Esophagus muscularis mucosa (tissue), 4 donors: Measurements from ENCODE around the gene RSRC1. TPM values are rescaled to one million over a fixed set of nuclear protein-coding genes. Genes with fewer than 3 reads are reported as not detected.

Source experiments
- DNase-seq: peaks from one replicate; pipeline ENCODE4 v3.0.0-alpha.2; 2017; ENCODE audit errors: extremely low spot score
- H3K27ac ChIP-seq, 4 donors: fragments of 200-600 bp; sonication (generic); replicated peaks in 1 of 4; 1 replicate in 3 of 4; 2 replicates in 1 of 4; pipeline ENCODE4 v1.5.1; 2016 to 2019; ENCODE audit warnings: mild to moderate bottlenecking in 1 of 4
- H3K27me3 ChIP-seq, 4 donors: fragments of 200-600 bp; sonication (generic); one replicate each; pipeline versions ENCODE4 v1.5.1 to v1.6.0; 2016 to 2019
- H3K36me3 ChIP-seq, 4 donors: fragments of 200-600 bp; sonication (generic); one replicate each; pipeline ENCODE4 v1.5.1; 2016 to 2019
- H3K4me1 ChIP-seq, 4 donors: fragments of 200-600 bp; sonication (generic); one replicate each; pipeline ENCODE4 v1.5.1; 2016 to 2019
- H3K4me3 ChIP-seq, 4 donors: fragments of 200-600 bp; sonication (generic); 1 replicate in 2 of 4; 2 replicates in 2 of 4; pipeline ENCODE4 v1.5.1; 2016 to 2019; ENCODE audit warnings: mild to moderate bottlenecking in 4 of 4, moderate library complexity in 1 of 4
- H3K9me3 ChIP-seq, 4 donors: fragments of 200-600 bp; sonication (generic); 1 replicate in 3 of 4; 2 replicates in 1 of 4; pipeline ENCODE4 v1.5.1; 2016 to 2019
- CTCF ChIP-seq, 3 experiments: fragments of 200-600 bp in 2 of 3; fragments of 450-650 bp in 1 of 3; sonication (generic) in 2 of 3; IDR thresholded peaks; one replicate each; pipeline ENCODE4 v1.5.1; 2017 to 2019; ENCODE audit warnings: antibody characterized with exemption in 3 of 3, mild to moderate bottlenecking in 2 of 3, moderate library complexity in 1 of 3
- EP300 ChIP-seq: sonication (generic); formaldehyde crosslinking; IDR thresholded peaks from one replicate; pipeline ENCODE4 v1.6.1; 2017; ENCODE audit warnings: antibody characterized with exemption
- POLR2A ChIP-seq: fragments of 450-650 bp; IDR thresholded peaks from one replicate; pipeline ENCODE4 v1.6.1; 2017; ENCODE audit warnings: antibody characterized with exemption, moderate library complexity, mild to moderate bottlenecking, low read depth
- POLR2AphosphoS5 ChIP-seq, 2 donors: sonication (generic); formaldehyde crosslinking; IDR thresholded peaks; one replicate each; pipeline ENCODE4 v1.6.1; 2017; ENCODE audit warnings: antibody characterized with exemption in 2 of 2
- WGBS: methylation state at CpG from one replicate; pipeline ENCODE4 v1.1.5; 2018; 5-methylcytosine and 5-hydroxymethylcytosine counted together
- intact Hi-C: fragments of 100-400 bp; cut with DNase I; formaldehyde crosslinking; loops from one replicate; pipeline ENCODE4 v1.15.1; 2023
- total RNA-seq, 4 donors: library from RNA; depleted of rRNA; stranded (reverse); fragments of >200 nt; gene quantifications; one replicate each; pipeline versions ENCODE4 v1.1.0 to v1.2.1, GENCODE V29; 2016

RSRC1 gene
- total RNA-seq, 4 donors from 2014 or later, result 33.1 to 57.3 (median 40.6) TPM

DNA sequence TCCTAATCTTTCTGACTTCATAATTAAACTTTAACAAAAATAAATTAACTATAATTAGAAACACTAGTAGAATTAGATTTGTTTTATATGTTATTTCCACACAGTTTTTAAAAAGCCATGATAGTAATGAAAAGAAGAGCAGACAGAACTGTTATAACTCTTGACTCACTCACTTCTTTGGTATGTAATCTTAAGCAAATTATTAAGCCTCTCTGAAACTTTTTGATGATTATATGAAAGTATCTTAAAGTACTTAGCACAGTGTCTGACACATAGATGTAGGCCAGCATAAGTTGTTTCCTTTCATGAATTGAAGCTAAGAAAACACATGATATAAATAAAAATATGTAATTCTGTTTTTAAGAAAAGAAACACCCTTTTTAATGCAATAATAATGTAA is 337.5 kb downstream of the RSRC1 start:
- no peak for TF ChIP-seq EP300
- no peak for TF ChIP-seq POLR2AphosphoS5 (IDR thresholded peaks at IDR 0.05)
- no peak for TF ChIP-seq CTCF (IDR thresholded peaks at IDR 0.05)
- no peak for TF ChIP-seq POLR2A
- Histone ChIP-seq H3K36me3 (peaks cover 0 to 6% (median 0%) of the 10 kb centered on the region in 4 donors), H3K27me3 (no peaks in the 10 kb centered on the region), H3K4me3 (no peak overlapping the region), H3K27ac (no peak overlapping the region), H3K9me3 (no peaks in the 10 kb centered on the region), H3K4me1 (no peaks in the 10 kb centered on the region)
- no peak for DNase-seq
- intact Hi-C loops, result no loop called here

GRCh38 chr3:158451405-158452055 is 341.6 kb downstream of the RSRC1 start:
- H3K36me3 ChIP-seq, result no peaks in the 10 kb centered on the region
- H3K27ac ChIP-seq, result no peak overlapping the region
- TF ChIP-seq POLR2A (no peak), CTCF (IDR thresholded peaks at IDR 0.05) (no peak), POLR2AphosphoS5 (IDR thresholded peaks at IDR 0.05) (no peak), EP300 (no peak)
- H3K9me3 ChIP-seq, result no peaks in the 10 kb centered on the region
- H3K4me1 ChIP-seq, result no peaks in the 10 kb centered on the region
- intact Hi-C loops, result no loop called here
- DNase-seq, result no peak
- no peak overlapping the region for H3K4me3 ChIP-seq
- H3K27me3 ChIP-seq, result no peaks in the 10 kb centered on the region
- WGBS, result 82% methylated on average over 1 of the region's 1 CpG

GRCh38 chr3:158452334-158452733 is 342.4 kb downstream of the RSRC1 start:
- TF ChIP-seq CTCF (IDR thresholded peaks at IDR 0.05), result no peak
- TF ChIP-seq POLR2AphosphoS5 (IDR thresholded peaks at IDR 0.05), result no peak
- no peak for TF ChIP-seq POLR2A
- TF ChIP-seq EP300, result no peak
- Histone ChIP-seq H3K4me3 (no peak overlapping the region), H3K27ac (no peak overlapping the region), H3K4me1 (no peaks in the 10 kb centered on the region), H3K9me3 (no peaks in the 10 kb centered on the region), H3K27me3 (no peaks in the 10 kb centered on the region), H3K36me3 (no peaks in the 10 kb centered on the region)
- intact Hi-C loops, result no loop called here
- DNase-seq, result no peak

DNA sequence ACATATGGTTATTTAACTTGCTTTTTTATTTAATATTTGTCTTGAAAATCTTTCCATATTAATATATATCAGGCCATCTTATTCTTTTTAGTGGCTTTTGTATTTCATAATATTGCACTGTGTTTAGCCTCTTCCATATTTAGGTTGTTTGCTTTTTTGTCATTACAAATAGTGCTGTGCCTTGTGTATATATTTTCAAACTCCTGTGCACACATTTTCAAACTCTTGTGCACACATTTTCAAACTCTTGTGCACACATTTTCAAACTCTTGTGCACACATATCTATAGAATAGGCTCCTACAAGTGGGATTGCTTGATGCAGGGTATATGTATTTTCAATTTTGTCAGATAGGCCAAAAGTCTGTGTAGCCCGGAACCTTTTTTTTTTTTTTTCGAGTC is 343.1 kb downstream of the RSRC1 start:
- intact Hi-C loops, result no loop called here
- H3K9me3 ChIP-seq, result no peaks in the 10 kb centered on the region
- H3K27ac ChIP-seq, result no peak overlapping the region
- no peak for DNase-seq
- no peaks in the 10 kb centered on the region for H3K4me1 ChIP-seq
- WGBS, result 93% methylated on average over 2 of the region's 2 CpGs
- H3K4me3 ChIP-seq, result no peak overlapping the region
- H3K27me3 ChIP-seq, result no peaks in the 10 kb centered on the region
- TF ChIP-seq CTCF (IDR thresholded peaks at IDR 0.05) (no peak), POLR2A (no peak), POLR2AphosphoS5 (IDR thresholded peaks at IDR 0.05) (no peak), EP300 (no peak)
- H3K36me3 ChIP-seq, result no peaks in the 10 kb centered on the region

- DNase-seq, result no peak
- intact Hi-C loops, result no loop called here
- no peaks in the 10 kb centered on the region for H3K4me1 ChIP-seq
- H3K4me3 ChIP-seq, result no peak overlapping the region
- no peaks in the 10 kb centered on the region for H3K27me3 ChIP-seq
- no peaks in the 10 kb centered on the region for H3K36me3 ChIP-seq
- no peak overlapping the region for H3K27ac ChIP-seq
- H3K9me3 ChIP-seq, result no peaks in the 10 kb centered on the region
- TF ChIP-seq POLR2AphosphoS5 (IDR thresholded peaks at IDR 0.05) (no peak), CTCF (IDR thresholded peaks at IDR 0.05) (no peak), POLR2A (no peak), EP300 (no peak)
Measured at GRCh38 chr3:158453865-158454264, 344.0 kb downstream of the RSRC1 start.
